ENCODE results near the gene PRTFDC1.

The PRTFDC1 gene

GRCh38 chr10:24952143-24952706 lies at the start of gene PRTFDC1:
Gene PRTFDC1 (minus strand): TSS chr10:24952606. CDS start chr10:24952575, 31 bp downstream.
- Histone ChIP-seq H3K27ac (ENCODE audit: low read length) (peak within 1 kb of the TSS; percentile 92), H3K9ac (ENCODE audit: low read depth, low read length) (peak within 1 kb of the TSS; percentile 77), H3K4me3 (ENCODE audit: low read length) (peak within 1 kb of the TSS; percentile 60)

GRCh38 chr10:24998044-24998443 lies 45.6 kb upstream of the PRTFDC1 start:
- Histone ChIP-seq H3K9me3 (ENCODE audit: insufficient read depth, low read depth, low read length) (no peaks in the 10 kb centered on the region), H3K9ac (ENCODE audit: low read depth, low read length) (no peak overlapping the region), H3K36me3 (ENCODE audit: insufficient read depth, low read depth, low read length) (no peaks in the 10 kb centered on the region), H3K4me1 (ENCODE audit: insufficient read depth, low read length) (no peaks in the 10 kb centered on the region), H3K27me3 (ENCODE audit: insufficient read depth, low read length) (no peaks in the 10 kb centered on the region), H3K4me3 (ENCODE audit: low read length) (no peak overlapping the region), H3K27ac (ENCODE audit: low read length) (no peak overlapping the region)

More at GRCh38 chr10:24952143-24952706, at the start of gene PRTFDC1:
- Histone ChIP-seq H3K27me3 (ENCODE audit: insufficient read depth, low read length) (no peaks in the 10 kb centered on the region), H3K4me1 (ENCODE audit: insufficient read depth, low read length) (peaks cover 27% of the 10 kb centered on the region), H3K36me3 (ENCODE audit: insufficient read depth, low read depth, low read length) (no peaks in the 10 kb centered on the region), H3K9me3 (ENCODE audit: insufficient read depth, low read depth, low read length) (no peaks in the 10 kb centered on the region)

- Histone ChIP-seq H3K27me3 (ENCODE audit: insufficient read depth, low read length) (no peaks in the 10 kb centered on the region), H3K36me3 (ENCODE audit: insufficient read depth, low read depth, low read length) (no peaks in the 10 kb centered on the region), H3K4me1 (ENCODE audit: insufficient read depth, low read length) (no peaks in the 10 kb centered on the region), H3K9ac (ENCODE audit: low read depth, low read length) (no peak overlapping the region), H3K9me3 (ENCODE audit: insufficient read depth, low read depth, low read length) (no peaks in the 10 kb centered on the region), H3K27ac (ENCODE audit: low read length) (no peak overlapping the region), H3K4me3 (ENCODE audit: low read length) (no peak overlapping the region)
Observed at GRCh38 chr10:24995072-24995471, 42.7 kb upstream of the PRTFDC1 start.

- H3K4me1 ChIP-seq (ENCODE audit: insufficient read depth, low read length): no peaks in the 10 kb centered on the region
- no peak overlapping the region for H3K9ac ChIP-seq (ENCODE audit: low read depth, low read length)
- H3K27me3 ChIP-seq (ENCODE audit: insufficient read depth, low read length): no peaks in the 10 kb centered on the region
- no peaks in the 10 kb centered on the region for H3K9me3 ChIP-seq (ENCODE audit: insufficient read depth, low read depth, low read length)
- no peak overlapping the region for H3K27ac ChIP-seq (ENCODE audit: low read length)
- H3K4me3 ChIP-seq (ENCODE audit: low read length): no peak overlapping the region
- H3K36me3 ChIP-seq (ENCODE audit: insufficient read depth, low read depth, low read length): no peaks in the 10 kb centered on the region
Observed at GRCh38 chr10:24993237-24993958, 41.0 kb upstream of the PRTFDC1 start.

GRCh38 chr10:24992512-24993133 lies 40.2 kb upstream of the PRTFDC1 start:
- Histone ChIP-seq H3K4me3 (ENCODE audit: low read length) (no peak overlapping the region), H3K27me3 (ENCODE audit: insufficient read depth, low read length) (no peaks in the 10 kb centered on the region), H3K4me1 (ENCODE audit: insufficient read depth, low read length) (no peaks in the 10 kb centered on the region), H3K9ac (ENCODE audit: low read depth, low read length) (no peak overlapping the region), H3K27ac (ENCODE audit: low read length) (no peak overlapping the region), H3K9me3 (ENCODE audit: insufficient read depth, low read depth, low read length) (no peaks in the 10 kb centered on the region), H3K36me3 (ENCODE audit: insufficient read depth, low read depth, low read length) (no peaks in the 10 kb centered on the region)

- no peak overlapping the region for H3K27ac ChIP-seq (ENCODE audit: low read length)
- no peak overlapping the region for H3K9ac ChIP-seq (ENCODE audit: low read depth, low read length)
- H3K9me3 ChIP-seq (ENCODE audit: insufficient read depth, low read depth, low read length): no peaks in the 10 kb centered on the region
- no peaks in the 10 kb centered on the region for H3K27me3 ChIP-seq (ENCODE audit: insufficient read depth, low read length)
- H3K4me1 ChIP-seq (ENCODE audit: insufficient read depth, low read length): no peaks in the 10 kb centered on the region
- no peak overlapping the region for H3K4me3 ChIP-seq (ENCODE audit: low read length)
- no peaks in the 10 kb centered on the region for H3K36me3 ChIP-seq (ENCODE audit: insufficient read depth, low read depth, low read length)
Observed at GRCh38 chr10:24991298-24991697, 38.9 kb upstream of the PRTFDC1 start.

GRCh38 chr10:24989867-24990266 lies 37.5 kb upstream of the PRTFDC1 start:
- H3K4me3 ChIP-seq (ENCODE audit: low read length): no peak overlapping the region
- no peak overlapping the region for H3K9ac ChIP-seq (ENCODE audit: low read depth, low read length)
- H3K27me3 ChIP-seq (ENCODE audit: insufficient read depth, low read length): no peaks in the 10 kb centered on the region
- H3K9me3 ChIP-seq (ENCODE audit: insufficient read depth, low read depth, low read length): no peaks in the 10 kb centered on the region
- no peak overlapping the region for H3K27ac ChIP-seq (ENCODE audit: low read length)
- no peaks in the 10 kb centered on the region for H3K4me1 ChIP-seq (ENCODE audit: insufficient read depth, low read length)
- H3K36me3 ChIP-seq (ENCODE audit: insufficient read depth, low read depth, low read length): no peaks in the 10 kb centered on the region

GRCh38 chr10:24988831-24989640 lies 36.6 kb upstream of the PRTFDC1 start:
- no peak overlapping the region for H3K9ac ChIP-seq (ENCODE audit: low read depth, low read length)
- no peaks in the 10 kb centered on the region for H3K9me3 ChIP-seq (ENCODE audit: insufficient read depth, low read depth, low read length)
- no peaks in the 10 kb centered on the region for H3K4me1 ChIP-seq (ENCODE audit: insufficient read depth, low read length)
- no peak overlapping the region for H3K27ac ChIP-seq (ENCODE audit: low read length)
- no peak overlapping the region for H3K4me3 ChIP-seq (ENCODE audit: low read length)
- H3K36me3 ChIP-seq (ENCODE audit: insufficient read depth, low read depth, low read length): no peaks in the 10 kb centered on the region
- H3K27me3 ChIP-seq (ENCODE audit: insufficient read depth, low read length): no peaks in the 10 kb centered on the region

- no peak overlapping the region for H3K4me3 ChIP-seq (ENCODE audit: low read length)
Observed at GRCh38 chr10:24984906-24985305, 32.5 kb upstream of the PRTFDC1 start.

GRCh38 chr10:24983946-24984345 lies 31.5 kb upstream of the PRTFDC1 start:
- no peaks in the 10 kb centered on the region for H3K4me1 ChIP-seq (ENCODE audit: insufficient read depth, low read length)
- no peaks in the 10 kb centered on the region for H3K27me3 ChIP-seq (ENCODE audit: insufficient read depth, low read length)
- no peak overlapping the region for H3K9ac ChIP-seq (ENCODE audit: low read depth, low read length)
- H3K36me3 ChIP-seq (ENCODE audit: insufficient read depth, low read depth, low read length): no peaks in the 10 kb centered on the region
- H3K9me3 ChIP-seq (ENCODE audit: insufficient read depth, low read depth, low read length): no peaks in the 10 kb centered on the region
- H3K27ac ChIP-seq (ENCODE audit: low read length): no peak overlapping the region
- H3K4me3 ChIP-seq (ENCODE audit: low read length): no peak overlapping the region

More at GRCh38 chr10:24984906-24985305, 32.5 kb upstream of the PRTFDC1 start:
- Histone ChIP-seq H3K9ac (ENCODE audit: low read depth, low read length) (no peak overlapping the region), H3K4me1 (ENCODE audit: insufficient read depth, low read length) (no peaks in the 10 kb centered on the region), H3K27me3 (ENCODE audit: insufficient read depth, low read length) (no peaks in the 10 kb centered on the region), H3K36me3 (ENCODE audit: insufficient read depth, low read depth, low read length) (no peaks in the 10 kb centered on the region), H3K27ac (ENCODE audit: low read length) (no peak overlapping the region), H3K9me3 (ENCODE audit: insufficient read depth, low read depth, low read length) (no peaks in the 10 kb centered on the region)

- Histone ChIP-seq H3K27ac (ENCODE audit: low read length) (no peak overlapping the region), H3K9ac (ENCODE audit: low read depth, low read length) (no peak overlapping the region), H3K4me1 (ENCODE audit: insufficient read depth, low read length) (no peaks in the 10 kb centered on the region), H3K4me3 (ENCODE audit: low read length) (no peak overlapping the region), H3K9me3 (ENCODE audit: insufficient read depth, low read depth, low read length) (no peaks in the 10 kb centered on the region), H3K36me3 (ENCODE audit: insufficient read depth, low read depth, low read length) (no peaks in the 10 kb centered on the region), H3K27me3 (ENCODE audit: insufficient read depth, low read length) (no peaks in the 10 kb centered on the region)
Observed at GRCh38 chr10:24983130-24983529, 30.7 kb upstream of the PRTFDC1 start.
